ENCODE results near the gene MRAS. TPM values are rescaled to one million over a fixed set of nuclear protein-coding genes. Genes with fewer than 3 reads are reported as not detected.
A peak's percentile ranks its signal among the peaks of the same experiment; 100 is the strongest.

MRAS gene
- total RNA-seq, 1 donor from 2014 or later = 79.4 TPM

GRCh38 chr3:138351151-138351550, 2.8 kb downstream of the MRAS start:
- H3K36me3 ChIP-seq = peaks cover 7% of the 10 kb centered on the region
- H3K4me3 ChIP-seq = no peak overlapping the region
- no peak overlapping the region for H3K27ac ChIP-seq
- DNase-seq = no peak
- H3K9me3 ChIP-seq = no peaks in the 10 kb centered on the region
- H3K27me3 ChIP-seq = no peaks in the 10 kb centered on the region
- ATAC-seq = peak; percentile 40
- TF ChIP-seq CTCF (IDR thresholded peaks at IDR 0.05) = no peak
- intact Hi-C loops (cut with DNase I) = no loop called here
- peaks cover 23% of the 10 kb centered on the region for H3K4me1 ChIP-seq

GRCh38 chr3:138351916-138352550, 3.7 kb downstream of the MRAS start:
- peaks cover 23% of the 10 kb centered on the region for H3K4me1 ChIP-seq
- no peaks in the 10 kb centered on the region for H3K27me3 ChIP-seq
- peaks cover 7% of the 10 kb centered on the region for H3K36me3 ChIP-seq
- no peak overlapping the region for H3K4me3 ChIP-seq
- H3K27ac ChIP-seq = no peak overlapping the region
- DNase-seq = no peak
- TF ChIP-seq CTCF (IDR thresholded peaks at IDR 0.05) = no peak
- intact Hi-C loops (cut with DNase I) = no loop called here
- no peak for ATAC-seq
- H3K9me3 ChIP-seq = no peaks in the 10 kb centered on the region

- TF ChIP-seq CTCF (IDR thresholded peaks at IDR 0.05) = no peak
- Histone ChIP-seq H3K27me3 (no peaks in the 10 kb centered on the region), H3K4me1 (peaks cover 23% of the 10 kb centered on the region), H3K9me3 (no peaks in the 10 kb centered on the region), H3K4me3 (no peak overlapping the region), H3K36me3 (peaks cover 7% of the 10 kb centered on the region), H3K27ac (no peak overlapping the region)
- intact Hi-C loops (cut with DNase I) = no loop called here
- DNase-seq (no peak), ATAC-seq (no peak)
These were observed 6.0 kb downstream of the MRAS start for GRCh38 chr3:138354376-138354775.

GRCh38 chr3:138355071-138355470, 6.7 kb downstream of the MRAS start:
- no peak overlapping the region for H3K4me3 ChIP-seq
- no peaks in the 10 kb centered on the region for H3K27me3 ChIP-seq
- DNase-seq = no peak
- peaks cover 7% of the 10 kb centered on the region for H3K36me3 ChIP-seq
- no peak for TF ChIP-seq CTCF (IDR thresholded peaks at IDR 0.05)
- intact Hi-C loops (cut with DNase I) = no loop called here
- peaks cover 18% of the 10 kb centered on the region for H3K4me1 ChIP-seq
- no peaks in the 10 kb centered on the region for H3K9me3 ChIP-seq
- no peak for ATAC-seq
- H3K27ac ChIP-seq = no peak overlapping the region

GRCh38 chr3:138356730-138357405, 8.5 kb downstream of the MRAS start:
- peak; percentile 33 for ATAC-seq
- no peak overlapping the region for H3K27ac ChIP-seq

More at GRCh38 chr3:138356730-138357405, 8.5 kb downstream of the MRAS start:
- Histone ChIP-seq H3K4me1 (peaks cover 2% of the 10 kb centered on the region), H3K4me3 (no peak overlapping the region), H3K9me3 (no peaks in the 10 kb centered on the region), H3K36me3 (peaks cover 7% of the 10 kb centered on the region), H3K27me3 (no peaks in the 10 kb centered on the region)
- no peak for TF ChIP-seq CTCF (IDR thresholded peaks at IDR 0.05)
- no peak for DNase-seq
- intact Hi-C loops (cut with DNase I) = no loop called here
